GM23338 (cell line): ENCODE measurements around the gene TLE3. TPM values are rescaled to one million over a fixed set of nuclear protein-coding genes. Genes with fewer than 3 reads are reported as not detected.
A peak's percentile ranks its signal among the peaks of the same experiment; 100 is the strongest.

Source experiments
- ATAC-seq: fragments of 200-7000 bp; cut with Tn5 transposase; 3 replicates; pipeline ENCODE4 v1.9.1; 2020
- DNase-seq: peaks from one replicate; pipeline ENCODE4 v3.0.0-alpha.2; 2015; ENCODE audit warnings: low spot score
- H2AFZ ChIP-seq: fragments of 200-600 bp; sonication (generic); 2 replicates; pipeline ENCODE4 v1.8.0; 2016; ENCODE audit warnings: antibody characterized with exemption, mild to moderate bottlenecking, moderate library complexity
- H3F3A ChIP-seq: fragments of 200-600 bp; sonication (generic); replicated peaks from 2 replicates; pipeline ENCODE4 v1.8.0; 2017; ENCODE audit warnings: antibody characterized with exemption, mixed run types, low read depth
- H3K27ac ChIP-seq: fragments of 200-600 bp; sonication (generic); 2 replicates; pipeline ENCODE4 v1.6.1; 2016; ENCODE audit warnings: low read depth
- H3K27me3 ChIP-seq: fragments of 200-600 bp; sonication (generic); 2 replicates; pipeline ENCODE4 v1.8.0; 2016; ENCODE audit warnings: mild to moderate bottlenecking, mixed run types, moderate library complexity; ENCODE audit not compliant: insufficient read depth
- H3K36me3 ChIP-seq: fragments of 200-600 bp; sonication (generic); 2 replicates; pipeline ENCODE4 v1.8.0; 2016; ENCODE audit warnings: mild to moderate bottlenecking; ENCODE audit not compliant: insufficient read depth
- H3K4me1 ChIP-seq: fragments of 200-600 bp; sonication (generic); 2 replicates; pipeline ENCODE4 v1.8.0; 2016; ENCODE audit warnings: mild to moderate bottlenecking, moderate library complexity; ENCODE audit not compliant: insufficient read depth
- H3K4me2 ChIP-seq: fragments of 200-600 bp; sonication (generic); 2 replicates; pipeline ENCODE4 v1.7.1; 2017; ENCODE audit warnings: mixed run types
- H3K4me3 ChIP-seq: fragments of 200-600 bp; sonication (generic); 2 replicates; pipeline ENCODE4 v1.6.1; 2016; ENCODE audit warnings: mixed run types
- H3K79me2 ChIP-seq: fragments of 200-600 bp; sonication (generic); replicated peaks from 2 replicates; pipeline ENCODE4 v1.8.0; 2017; ENCODE audit warnings: mild to moderate bottlenecking; ENCODE audit not compliant: insufficient read depth
- H3K9me2 ChIP-seq: fragments of 200-600 bp; sonication (generic); 2 replicates; pipeline ENCODE4 v1.8.0; 2017; ENCODE audit not compliant: insufficient read depth
- H4K20me1 ChIP-seq: fragments of 200-600 bp; sonication (generic); replicated peaks from 2 replicates; pipeline ENCODE4 v1.8.0; 2017; ENCODE audit warnings: mild to moderate bottlenecking; ENCODE audit not compliant: insufficient read depth
- H3K27ac Mint-ChIP-seq: 2 replicates; pipeline ENCODE4 v1.8.0; 2020; ENCODE audit warnings: inconsistent platforms, mild to moderate bottlenecking, moderate library complexity, mixed read lengths
- H3K27me3 Mint-ChIP-seq: 3 replicates; pipeline ENCODE4 v1.8.0; 2022; ENCODE audit warnings: low read depth, mild to moderate bottlenecking, moderate library complexity, mixed read lengths, inconsistent platforms; ENCODE audit not compliant: insufficient read depth, poor library complexity
- H3K36me3 Mint-ChIP-seq: 3 replicates; pipeline ENCODE4 v1.8.0; 2021; ENCODE audit warnings: low read depth, mild to moderate bottlenecking, inconsistent platforms, moderate library complexity, mixed read lengths
- H3K4me1 Mint-ChIP-seq: 3 replicates; pipeline ENCODE4 v1.8.0; 2020; ENCODE audit warnings: mild to moderate bottlenecking, inconsistent platforms, mixed read lengths
- H3K4me3 Mint-ChIP-seq: 3 replicates; pipeline ENCODE4 v1.8.0; 2021; ENCODE audit warnings: moderate library complexity, mild to moderate bottlenecking, inconsistent platforms, mixed read lengths
- H3K9me3 Mint-ChIP-seq: 3 replicates; pipeline ENCODE4 v1.8.0; 2020; ENCODE audit warnings: moderate library complexity, mild to moderate bottlenecking, inconsistent platforms, mixed read lengths
- CREB1 ChIP-seq: fragments of 250-450 bp; sonication (Bioruptor Pico); IDR thresholded peaks from 2 replicates; pipeline ENCODE4 v1.5.0; 2020; ENCODE audit warnings: low read depth, mild to moderate bottlenecking, moderate library complexity
- CTCF ChIP-seq, 2 experiments: fragments of 200-600 bp in 1 of 2; sonication (generic) in 1 of 2; conservative IDR thresholded peaks; 2 replicates each; pipeline versions ENCODE4 v1.5.1 to v1.6.1; 2016 to 2017; ENCODE audit warnings: antibody characterized with exemption in 2 of 2, low read depth in 2 of 2, mild to moderate bottlenecking in 2 of 2, moderate library complexity in 1 of 2
- EZH2 ChIP-seq: fragments of 200-600 bp; sonication (generic); IDR thresholded peaks from one replicate; pipeline ENCODE4 v1.8.0; 2017; ENCODE audit warnings: antibody characterized with exemption, mild to moderate bottlenecking, low read depth; ENCODE audit not compliant: unreplicated experiment
- EZH2phosphoT487 ChIP-seq: fragments of 200-600 bp; sonication (generic); IDR thresholded peaks from one replicate; pipeline ENCODE4 v1.8.1; 2018; ENCODE audit warnings: antibody characterized with exemption; ENCODE audit not compliant: unreplicated experiment
- JUNB ChIP-seq: IDR thresholded peaks from one replicate; pipeline ENCODE4 v1.6.1; 2016; ENCODE audit warnings: antibody characterized with exemption; ENCODE audit not compliant: unreplicated experiment
- NANOG ChIP-seq: IDR thresholded peaks from 2 replicates; pipeline ENCODE4 v1.6.1; 2016; ENCODE audit warnings: antibody characterized with exemption, borderline replicate concordance
- POLR2AphosphoS5 ChIP-seq: IDR thresholded peaks from 2 replicates; pipeline ENCODE4 v1.6.1; 2016; ENCODE audit warnings: antibody characterized with exemption, low read depth
- REST ChIP-seq: IDR thresholded peaks from one replicate; pipeline ENCODE4 v1.6.1; 2018; ENCODE audit warnings: antibody characterized with exemption; ENCODE audit not compliant: unreplicated experiment
- STAT1 ChIP-seq: IDR thresholded peaks from one replicate; pipeline ENCODE4 v1.6.1; 2016; ENCODE audit warnings: antibody characterized with exemption; ENCODE audit not compliant: unreplicated experiment
- ZNF114 ChIP-seq: fragments of 250-450 bp; sonication (Bioruptor Pico); IDR thresholded peaks from 2 replicates; pipeline ENCODE4 v1.5.0; 2020; ENCODE audit warnings: mild to moderate bottlenecking, moderate library complexity
- ZNF331 ChIP-seq: fragments of 250-450 bp; sonication (Bioruptor Pico); IDR thresholded peaks from 2 replicates; pipeline ENCODE4 v1.5.0; 2020; ENCODE audit warnings: low read depth, mild to moderate bottlenecking, moderate library complexity
- polyA plus RNA-seq: library from polyadenylated mRNA; unstranded; fragments of >200 nt; fragmentation: Nextera tagmentation; extraction: Ambion mirVana; gene quantifications from 2 replicates; pipeline ENCODE4 v1.2.1, GENCODE V29; 2016
- total RNA-seq: library from RNA; depleted of rRNA; stranded (reverse); fragments of >200 nt; shearing (Covaris generic); gene quantifications from 2 replicates; pipeline ENCODE4 v1.2.3, GENCODE V29; 2014
- TF ChIP-seq, protein P1 (sequence below): IDR thresholded peaks from 2 replicates; pipeline ENCODE4 v1.6.1; 2016; ENCODE audit warnings: antibody characterized with exemption
- TF ChIP-seq, protein P2 (sequence below): fragments of 250-450 bp; sonication (Bioruptor Pico); IDR thresholded peaks from 2 replicates; pipeline ENCODE4 v1.5.0; 2020; ENCODE audit warnings: mild to moderate bottlenecking, moderate library complexity

Gene TLE3
- total and polyA plus RNA-seq, 2 experiments from 2014 or later: 10.4 to 79.5 TPM

- peak; percentile 97 for ATAC-seq
- no peaks in the 10 kb centered on the region for H3K9me2 ChIP-seq
- peaks cover 22% of the 10 kb centered on the region for H3K27me3 Mint-ChIP-seq
These were observed 82.7 kb downstream of the TLE3 start for GRCh38 chr15:70014860-70015490.

More at GRCh38 chr15:70014860-70015490, 82.7 kb downstream of the TLE3 start:
- peaks cover 13% of the 10 kb centered on the region; the same call in 1 of the 2 replicates for H3K4me1 ChIP-seq
- Mint-ChIP-seq H3K27ac (0 out of 2 replicates have a peak overlapping the region, but pooled peaks have one; percentile 48), H3K4me1 (peaks cover 39% of the 10 kb centered on the region), H3K4me3 (peak overlapping the region; percentile 7; the same call in 1 of the 3 replicates), H3K9me3 (peaks cover 6% of the 10 kb centered on the region; the same call in 1 of the 3 replicates), H3K36me3 (no peaks in the 10 kb centered on the region)
- no peaks in the 10 kb centered on the region for H3F3A ChIP-seq
- peak overlapping the region; percentile 62; the same call in 1 of the 2 replicates for H3K4me2 ChIP-seq
- TF ChIP-seq CTCF (conservative IDR thresholded peaks at IDR 0.05; ENCODE audit: low read depth in 2 of 2) (peak in 1 of 2 experiments; percentile 41; a peak in 2 of 4 replicates), REST (no peak), NANOG (no peak), POLR2AphosphoS5 (0 out of 2 replicates have a peak, but pooled peaks have one; percentile 28), STAT1 (no peak), ZNF331 (no peak), EZH2phosphoT487 (no peak), ZNF114 (CRISPR knock-in tag) (no peak), EZH2 (no peak), JUNB (no peak), CREB1 (CRISPR knock-in tag) (no peak)
- TF ChIP-seq, protein P1, sequence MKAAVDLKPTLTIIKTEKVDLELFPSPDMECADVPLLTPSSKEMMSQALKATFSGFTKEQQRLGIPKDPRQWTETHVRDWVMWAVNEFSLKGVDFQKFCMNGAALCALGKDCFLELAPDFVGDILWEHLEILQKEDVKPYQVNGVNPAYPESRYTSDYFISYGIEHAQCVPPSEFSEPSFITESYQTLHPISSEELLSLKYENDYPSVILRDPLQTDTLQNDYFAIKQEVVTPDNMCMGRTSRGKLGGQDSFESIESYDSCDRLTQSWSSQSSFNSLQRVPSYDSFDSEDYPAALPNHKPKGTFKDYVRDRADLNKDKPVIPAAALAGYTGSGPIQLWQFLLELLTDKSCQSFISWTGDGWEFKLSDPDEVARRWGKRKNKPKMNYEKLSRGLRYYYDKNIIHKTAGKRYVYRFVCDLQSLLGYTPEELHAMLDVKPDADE: no peak
- TF ChIP-seq, protein P2, sequence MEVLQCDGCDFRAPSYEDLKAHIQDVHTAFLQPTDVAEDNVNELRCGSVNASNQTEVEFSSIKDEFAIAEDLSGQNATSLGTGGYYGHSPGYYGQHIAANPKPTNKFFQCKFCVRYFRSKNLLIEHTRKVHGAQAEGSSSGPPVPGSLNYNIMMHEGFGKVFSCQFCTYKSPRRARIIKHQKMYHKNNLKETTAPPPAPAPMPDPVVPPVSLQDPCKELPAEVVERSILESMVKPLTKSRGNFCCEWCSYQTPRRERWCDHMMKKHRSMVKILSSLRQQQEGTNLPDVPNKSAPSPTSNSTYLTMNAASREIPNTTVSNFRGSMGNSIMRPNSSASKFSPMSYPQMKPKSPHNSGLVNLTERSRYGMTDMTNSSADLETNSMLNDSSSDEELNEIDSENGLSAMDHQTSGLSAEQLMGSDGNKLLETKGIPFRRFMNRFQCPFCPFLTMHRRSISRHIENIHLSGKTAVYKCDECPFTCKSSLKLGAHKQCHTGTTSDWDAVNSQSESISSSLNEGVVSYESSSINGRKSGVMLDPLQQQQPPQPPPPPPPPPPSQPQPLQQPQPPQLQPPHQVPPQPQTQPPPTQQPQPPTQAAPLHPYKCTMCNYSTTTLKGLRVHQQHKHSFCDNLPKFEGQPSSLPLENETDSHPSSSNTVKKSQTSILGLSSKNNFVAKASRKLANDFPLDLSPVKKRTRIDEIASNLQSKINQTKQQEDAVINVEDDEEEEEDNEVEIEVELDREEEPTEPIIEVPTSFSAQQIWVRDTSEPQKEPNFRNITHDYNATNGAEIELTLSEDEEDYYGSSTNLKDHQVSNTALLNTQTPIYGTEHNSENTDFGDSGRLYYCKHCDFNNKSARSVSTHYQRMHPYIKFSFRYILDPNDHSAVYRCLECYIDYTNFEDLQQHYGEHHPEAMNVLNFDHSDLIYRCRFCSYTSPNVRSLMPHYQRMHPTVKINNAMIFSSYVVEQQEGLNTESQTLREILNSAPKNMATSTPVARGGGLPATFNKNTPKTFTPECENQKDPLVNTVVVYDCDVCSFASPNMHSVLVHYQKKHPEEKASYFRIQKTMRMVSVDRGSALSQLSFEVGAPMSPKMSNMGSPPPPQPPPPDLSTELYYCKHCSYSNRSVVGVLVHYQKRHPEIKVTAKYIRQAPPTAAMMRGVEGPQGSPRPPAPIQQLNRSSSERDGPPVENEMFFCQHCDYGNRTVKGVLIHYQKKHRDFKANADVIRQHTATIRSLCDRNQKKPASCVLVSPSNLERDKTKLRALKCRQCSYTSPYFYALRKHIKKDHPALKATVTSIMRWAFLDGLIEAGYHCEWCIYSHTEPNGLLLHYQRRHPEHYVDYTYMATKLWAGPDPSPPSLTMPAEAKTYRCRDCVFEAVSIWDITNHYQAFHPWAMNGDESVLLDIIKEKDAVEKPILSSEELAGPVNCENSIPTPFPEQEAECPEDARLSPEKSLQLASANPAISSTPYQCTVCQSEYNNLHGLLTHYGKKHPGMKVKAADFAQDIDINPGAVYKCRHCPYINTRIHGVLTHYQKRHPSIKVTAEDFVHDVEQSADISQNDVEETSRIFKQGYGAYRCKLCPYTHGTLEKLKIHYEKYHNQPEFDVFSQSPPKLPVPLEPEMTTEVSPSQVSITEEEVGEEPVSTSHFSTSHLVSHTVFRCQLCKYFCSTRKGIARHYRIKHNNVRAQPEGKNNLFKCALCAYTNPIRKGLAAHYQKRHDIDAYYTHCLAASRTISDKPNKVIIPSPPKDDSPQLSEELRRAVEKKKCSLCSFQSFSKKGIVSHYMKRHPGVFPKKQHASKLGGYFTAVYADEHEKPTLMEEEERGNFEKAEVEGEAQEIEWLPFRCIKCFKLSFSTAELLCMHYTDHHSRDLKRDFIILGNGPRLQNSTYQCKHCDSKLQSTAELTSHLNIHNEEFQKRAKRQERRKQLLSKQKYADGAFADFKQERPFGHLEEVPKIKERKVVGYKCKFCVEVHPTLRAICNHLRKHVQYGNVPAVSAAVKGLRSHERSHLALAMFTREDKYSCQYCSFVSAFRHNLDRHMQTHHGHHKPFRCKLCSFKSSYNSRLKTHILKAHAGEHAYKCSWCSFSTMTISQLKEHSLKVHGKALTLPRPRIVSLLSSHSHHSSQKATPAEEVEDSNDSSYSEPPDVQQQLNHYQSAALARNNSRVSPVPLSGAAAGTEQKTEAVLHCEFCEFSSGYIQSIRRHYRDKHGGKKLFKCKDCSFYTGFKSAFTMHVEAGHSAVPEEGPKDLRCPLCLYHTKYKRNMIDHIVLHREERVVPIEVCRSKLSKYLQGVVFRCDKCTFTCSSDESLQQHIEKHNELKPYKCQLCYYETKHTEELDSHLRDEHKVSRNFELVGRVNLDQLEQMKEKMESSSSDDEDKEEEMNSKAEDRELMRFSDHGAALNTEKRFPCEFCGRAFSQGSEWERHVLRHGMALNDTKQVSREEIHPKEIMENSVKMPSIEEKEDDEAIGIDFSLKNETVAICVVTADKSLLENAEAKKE (CRISPR knock-in tag): peak; percentile 26
- H3K27ac ChIP-seq: no peak overlapping the region
- H3K4me3 ChIP-seq: no peak overlapping the region
- H3K79me2 ChIP-seq: no peaks in the 10 kb centered on the region
- H3K36me3 ChIP-seq: no peaks in the 10 kb centered on the region
- peak overlapping the region; percentile 64 for H2AFZ ChIP-seq
- no peaks in the 10 kb centered on the region for H3K27me3 ChIP-seq
- DNase-seq: peak; percentile 86
- H4K20me1 ChIP-seq: no peaks in the 10 kb centered on the region
